B cell (primary cell): Measurements from ENCODE around the gene SMARCC1. TPM values are rescaled to one million over a fixed set of nuclear protein-coding genes. Genes with fewer than 3 reads are reported as not detected.

Source experiments
- ATAC-seq: fragments of 200-7000 bp; cut with Tn5 transposase; one replicate; pipeline ENCODE4 v1.10.0; 2021; ENCODE audit warnings: low read depth, mild to moderate bottlenecking, moderate number of reproducible peaks, moderate library complexity
- CTCF ChIA-PET: fragments of 350-600 bp; sonication (Branson Sonifier 250); formaldehyde crosslinking; loops from one replicate; lab custom pipeline; 2021; ENCODE audit warnings: antibody characterized with exemption, inconsistent platforms; lab: Charles Lee
- POLR2A ChIA-PET: fragments of 350-600 bp; sonication (Branson Sonifier 250); formaldehyde crosslinking; loops from one replicate; lab custom pipeline; 2021; ENCODE audit warnings: antibody characterized with exemption; lab: Charles Lee
- DNase-seq: peaks from one replicate; pipeline ENCODE4 v3.0.0; 2013
- H2AFZ ChIP-seq: 2 replicates; pipeline ENCODE4 v1.6.1; 2012; ENCODE audit warnings: mild to moderate bottlenecking, low read depth, low read length; ENCODE audit not compliant: insufficient read depth, poor library complexity, severe bottlenecking
- H3K27ac ChIP-seq, 2 donors: 1 replicate in 1 of 2; 2 replicates in 1 of 2; pipeline ENCODE4 v1.5.1; 2012 to 2013; ENCODE audit warnings: low read length in 2 of 2, mild to moderate bottlenecking in 2 of 2, moderate library complexity in 1 of 2
- H3K27me3 ChIP-seq, 4 experiments: fragments of 200-600 bp in 1 of 4; sonication (generic) in 1 of 4; replicated peaks in 1 of 4; 1 replicate in 2 of 4; 2 replicates in 2 of 4; pipeline versions ENCODE4 v1.6.1 to v1.7.0; 2013 to 2016; ENCODE audit warnings: low read length in 3 of 4, mild to moderate bottlenecking in 2 of 4, mixed read lengths in 1 of 4, moderate library complexity in 1 of 4; ENCODE audit not compliant: insufficient read depth in 4 of 4, control insufficient read depth in 3 of 4; ENCODE audit errors: control extremely low read depth in 1 of 4
- H3K36me3 ChIP-seq, 2 experiments: replicated peaks in 1 of 2; 1 replicate in 1 of 2; 2 replicates in 1 of 2; pipeline versions ENCODE4 v1.6.1 to v1.7.1; 2013; ENCODE audit warnings: low read length in 1 of 2; ENCODE audit not compliant: insufficient read depth in 2 of 2, control insufficient read depth in 1 of 2; ENCODE audit errors: control extremely low read depth in 1 of 2, extremely low read depth in 1 of 2
- H3K4me1 ChIP-seq, 2 donors: fragments of 200-600 bp in 1 of 2; sonication (generic) in 1 of 2; 1 replicate in 1 of 2; 2 replicates in 1 of 2; pipeline versions ENCODE4 v1.5.1 to v1.6.1; 2013 to 2017; ENCODE audit warnings: low read length in 2 of 2; ENCODE audit not compliant: control insufficient read depth in 2 of 2, insufficient read depth in 2 of 2
- H3K4me2 ChIP-seq: replicated peaks from 2 replicates; pipeline ENCODE3; 2012; ENCODE audit warnings: mild to moderate bottlenecking, low read depth, low read length; ENCODE audit not compliant: poor library complexity, severe bottlenecking
- H3K4me3 ChIP-seq, 5 experiments: fragments of 200-600 bp in 1 of 5; sonication (generic) in 1 of 5; 1 replicate in 3 of 5; 2 replicates in 2 of 5; pipeline versions ENCODE4 v1.5.1 to v1.7.0; 2011 to 2016; ENCODE audit warnings: low read length in 4 of 5, mild to moderate bottlenecking in 4 of 5, low read depth in 2 of 5, control low read depth in 1 of 5, moderate library complexity in 1 of 5; ENCODE audit not compliant: insufficient read depth in 1 of 5; ENCODE audit errors: control extremely low read depth in 1 of 5, extremely low read depth in 1 of 5
- H3K79me2 ChIP-seq: fragments of 200-600 bp; sonication (generic); one replicate; pipeline ENCODE4 v1.6.0; 2016; ENCODE audit warnings: low read length; ENCODE audit not compliant: control insufficient read depth, insufficient read depth
- H3K9ac ChIP-seq: fragments of 200-600 bp; sonication (generic); 2 replicates; pipeline ENCODE4 v1.6.1; 2017; ENCODE audit warnings: mild to moderate bottlenecking, low read length, moderate library complexity
- H3K9me3 ChIP-seq, 3 donors: one replicate each; pipeline versions ENCODE4 v1.6.1 to v1.7.1; 2013; ENCODE audit warnings: low read length in 2 of 3; ENCODE audit not compliant: control insufficient read depth in 2 of 3, insufficient read depth in 1 of 3; ENCODE audit errors: control extremely low read depth in 1 of 3
- H4K20me1 ChIP-seq: 2 replicates; pipeline ENCODE4 v1.6.0; 2012; ENCODE audit warnings: mild to moderate bottlenecking, low read length; ENCODE audit not compliant: insufficient read depth, control insufficient read depth, poor library complexity, severe bottlenecking
- H3K27ac Mint-ChIP-seq: one replicate; pipeline ENCODE4 v1.8.0; 2021; ENCODE audit warnings: mixed read lengths
- H3K27me3 Mint-ChIP-seq: one replicate; pipeline ENCODE4 v1.8.0; 2021; ENCODE audit warnings: mixed read lengths
- H3K4me1 Mint-ChIP-seq: one replicate; pipeline ENCODE4 v1.8.0; 2021; ENCODE audit warnings: mixed read lengths
- H3K4me3 Mint-ChIP-seq: one replicate; pipeline ENCODE4 v1.8.0; 2021; ENCODE audit warnings: mixed read lengths
- H3K9me3 Mint-ChIP-seq: one replicate; pipeline ENCODE4 v1.8.0; 2022; ENCODE audit warnings: mixed read lengths; ENCODE audit not compliant: insufficient read depth
- CTCF ChIP-seq: fragments of 200-600 bp; IDR thresholded peaks from one replicate; pipeline ENCODE4 v1.8.0; 2022; ENCODE audit warnings: antibody characterized with exemption, mild to moderate bottlenecking
- EZH2 ChIP-seq: IDR thresholded peaks from 2 replicates; pipeline ENCODE4 v1.6.1; 2012; ENCODE audit warnings: borderline replicate concordance, low read depth, mild to moderate bottlenecking, moderate library complexity, low read length; ENCODE audit not compliant: insufficient read depth, poor library complexity, severe bottlenecking
- WGBS: methylation state at CpG from one replicate; pipeline ENCODE4 v1.1.5; 2013; ENCODE audit warnings: missing lambda C conversion rate; ENCODE audit not compliant: insufficient coverage; 5-methylcytosine and 5-hydroxymethylcytosine counted together
- intact Hi-C: fragments of 100-400 bp; cut with micrococcal nuclease; formaldehyde crosslinking; loops from one replicate; pipeline ENCODE4 v1.10.0; 2022
- polyA plus RNA-seq: library from polyadenylated mRNA; depleted of rRNA; stranded (reverse); fragments of >200 nt; gene quantifications from 2 replicates; pipeline ENCODE4 v1.2.3, GENCODE V29; 2012
- total RNA-seq, 2 donors: library from RNA; stranded (reverse); fragments of 120-200 nt in 1 of 2; gene quantifications; 1 replicate in 1 of 2; 2 replicates in 1 of 2; pipeline versions ENCODE4 v1.2.3 to v1.2.4, GENCODE V29; 2013 to 2022

Gene SMARCC1
- total and polyA plus RNA-seq, 2 donors (not counting 1 experiment from before 2014, with no cell fraction given): 13.1 to 155 TPM

GRCh38 chr3:47641739-47642138 lies 140.0 kb downstream of the SMARCC1 start:
- ATAC-seq (no peak), DNase-seq (no peak)
- 100% methylated on average over 2 of the region's 7 CpGs for WGBS
- peaks cover 13% of the 10 kb centered on the region for H3K79me2 ChIP-seq
- no peak for TF ChIP-seq CTCF
- TF ChIP-seq EZH2: no peak
- Mint-ChIP-seq H3K4me1 (no peaks in the 10 kb centered on the region), H3K27me3 (no peaks in the 10 kb centered on the region), H3K9me3 (no peaks in the 10 kb centered on the region), H3K27ac (no peak overlapping the region), H3K4me3 (no peak overlapping the region)
- no peak overlapping the region for H2AFZ ChIP-seq
- no peaks in the 10 kb centered on the region for H3K27me3 ChIP-seq
- no peak overlapping the region for H3K27ac ChIP-seq
- peaks cover 6% of the 10 kb centered on the region for H4K20me1 ChIP-seq
- H3K4me2 ChIP-seq: no peak overlapping the region
- no peaks in the 10 kb centered on the region for H3K9me3 ChIP-seq
- intact Hi-C loops: no loop called here
- peaks cover 0 to 60% of the 10 kb centered on the region in 2 experiments for H3K36me3 ChIP-seq
- H3K9ac ChIP-seq: no peak overlapping the region
- CTCF ChIA-PET: no interaction called here
- H3K4me3 ChIP-seq: no peak overlapping the region
- H3K4me1 ChIP-seq: no peaks in the 10 kb centered on the region
- POLR2A ChIA-PET: interaction anchor here (0.6 kb wide), 1 partner anchor 35 kb away, joined by 7 read pairs; no protein-coding TSS in a partner anchor

DNA sequence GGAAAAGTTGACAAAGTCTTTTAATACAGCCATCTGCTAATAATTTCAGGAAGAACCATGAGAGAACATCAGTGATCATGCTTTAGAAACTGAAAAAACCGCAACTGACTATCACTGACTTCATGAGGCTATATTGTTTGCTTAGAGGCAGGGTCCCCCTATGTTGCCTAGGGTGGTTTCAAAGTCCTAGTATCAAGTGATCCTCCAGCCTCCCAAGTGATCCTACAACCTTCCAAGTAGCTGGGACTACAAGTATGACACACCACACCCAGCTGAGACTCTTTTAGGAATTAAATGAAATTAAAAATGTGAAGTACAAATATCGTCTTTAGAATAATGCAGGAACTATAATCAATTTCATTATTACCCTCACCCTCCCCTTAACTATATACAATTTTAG lies 144.8 kb downstream of the SMARCC1 start:
- ChIA-PET CTCF (no interaction called here), POLR2A (no interaction called here)
- ATAC-seq (no peak), DNase-seq (no peak)
- H3K9me3 Mint-ChIP-seq: no peaks in the 10 kb centered on the region
- Histone ChIP-seq H3K79me2 (peaks cover 4% of the 10 kb centered on the region), H3K4me3 (no peak overlapping the region), H3K27ac (no peak overlapping the region), H3K4me1 (no peaks in the 10 kb centered on the region), H3K27me3 (no peaks in the 10 kb centered on the region), H4K20me1 (peaks cover 6% of the 10 kb centered on the region), H3K9ac (no peak overlapping the region), H3K36me3 (peaks cover 2 to 79% of the 10 kb centered on the region in 2 experiments), H3K9me3 (no peaks in the 10 kb centered on the region), H2AFZ (no peak overlapping the region), H3K4me2 (no peak overlapping the region)
- peaks cover 10% of the 10 kb centered on the region for H3K4me1 Mint-ChIP-seq
- H3K27me3 Mint-ChIP-seq: no peaks in the 10 kb centered on the region
- H3K27ac Mint-ChIP-seq: no peak overlapping the region
- no CpG with 5 or more reads among the region's 2 CpGs for WGBS
- TF ChIP-seq CTCF: no peak
- no peak for TF ChIP-seq EZH2
- intact Hi-C loops: no loop called here
- no peak overlapping the region for H3K4me3 Mint-ChIP-seq
